H1 (cell line): ENCODE measurements around the gene RAI14. TPM values are rescaled to one million over a fixed set of nuclear protein-coding genes. Genes with fewer than 3 reads are reported as not detected.

Source experiments
- CTCF ChIA-PET: fragments of 300-600 bp; sonication (Branson Sonifier 250); formaldehyde crosslinking; loops from one replicate; lab custom pipeline; 2021; ENCODE audit not compliant: partially characterized antibody; lab: Charles Lee
- POLR2A ChIA-PET: fragments of 300-600 bp; sonication (Branson Sonifier 250); formaldehyde crosslinking; loops from one replicate; lab custom pipeline; 2021; ENCODE audit warnings: inconsistent platforms; ENCODE audit not compliant: partially characterized antibody; lab: Charles Lee
- DNase-seq, 2 experiments: peaks; one replicate each; pipeline versions ENCODE4 v3.0.0 to v3.0.0-alpha.2; 2010 to 2022; ENCODE audit warnings: low spot score in 2 of 2, low read depth in 1 of 2, mixed read lengths in 1 of 2
- FAIRE-seq: peaks from 2 replicates; lab custom pipeline; 2011; peaks lifted over from hg19 to GRCh38; lab: Jason Lieb, UNC
- H2AFZ ChIP-seq: 2 replicates; pipeline ENCODE4 v1.8.1; 2012; ENCODE audit warnings: low read length, inconsistent platforms
- H2AK5ac ChIP-seq: 2 replicates; pipeline ENCODE4 v1.6.1; 2013; ENCODE audit warnings: low read depth, low read length
- H2BK120ac ChIP-seq: replicated peaks from 2 replicates; pipeline ENCODE3; 2013; ENCODE audit warnings: low read depth, low read length, inconsistent platforms
- H2BK12ac ChIP-seq: 2 replicates; pipeline ENCODE4 v1.6.1; 2013; ENCODE audit warnings: low read depth, low read length
- H2BK15ac ChIP-seq: 2 replicates; pipeline ENCODE4 v1.6.1; 2013; ENCODE audit warnings: low read length
- H2BK20ac ChIP-seq: 2 replicates; pipeline ENCODE4 v1.6.1; 2013; ENCODE audit warnings: low read length
- H2BK5ac ChIP-seq: 2 replicates; pipeline ENCODE4 v1.6.1; 2013; ENCODE audit warnings: low read depth, low read length
- H3K14ac ChIP-seq: 2 replicates; pipeline ENCODE4 v1.6.1; 2013; ENCODE audit warnings: inconsistent platforms; ENCODE audit not compliant: insufficient read length
- H3K18ac ChIP-seq: 2 replicates; pipeline ENCODE4 v1.6.1; 2013; ENCODE audit warnings: low read length; ENCODE audit errors: extremely low read depth
- H3K23ac ChIP-seq: 2 replicates; pipeline ENCODE4 v1.6.1; 2013; ENCODE audit warnings: inconsistent platforms; ENCODE audit not compliant: insufficient read length
- H3K23me2 ChIP-seq: 2 replicates; pipeline ENCODE4 v1.6.1; 2013; ENCODE audit warnings: low read depth, low read length
- H3K27ac ChIP-seq: 2 replicates; pipeline ENCODE4 v1.6.1; 2011; ENCODE audit warnings: low read depth, low read length, inconsistent platforms
- H3K27me3 ChIP-seq, 4 experiments: replicated peaks in 1 of 4; 1 replicate in 1 of 4; 2 replicates in 3 of 4; pipeline versions ENCODE4 v1.6.1 to v1.8.1; 2011 to 2013; ENCODE audit warnings: low read length in 3 of 4, mild to moderate bottlenecking in 3 of 4, inconsistent platforms in 2 of 4, mixed read lengths in 2 of 4, moderate library complexity in 1 of 4; ENCODE audit not compliant: control insufficient read depth in 3 of 4, insufficient read depth in 3 of 4; ENCODE audit errors: extremely low read depth in 1 of 4
- H3K36me3 ChIP-seq, 4 experiments: 2 replicates each; pipeline versions ENCODE4 v1.6.1 to v1.8.1; 2011 to 2013; ENCODE audit warnings: mild to moderate bottlenecking in 4 of 4, low read length in 3 of 4, moderate library complexity in 2 of 4, control low read depth in 1 of 4, inconsistent platforms in 1 of 4; ENCODE audit not compliant: insufficient read depth in 4 of 4, control insufficient read depth in 2 of 4
- H3K4ac ChIP-seq: replicated peaks from 2 replicates; pipeline ENCODE3; 2013; ENCODE audit warnings: low read length, low read depth, mixed read lengths, inconsistent platforms; ENCODE audit not compliant: insufficient read length
- H3K4me1 ChIP-seq, 4 experiments: replicated peaks in 1 of 4; 1 replicate in 1 of 4; 2 replicates in 3 of 4; pipeline versions ENCODE4 v1.6.1 to v1.8.1; 2011 to 2013; ENCODE audit warnings: low read length in 3 of 4, inconsistent platforms in 2 of 4, mixed read lengths in 1 of 4; ENCODE audit not compliant: insufficient read depth in 4 of 4, control insufficient read depth in 3 of 4
- H3K4me2 ChIP-seq, 2 experiments: 2 replicates each; pipeline versions ENCODE4 v1.6.1 to v1.8.1; 2011 to 2013; ENCODE audit warnings: low read depth in 2 of 2, low read length in 2 of 2, control low read depth in 1 of 2, inconsistent platforms in 1 of 2, mild to moderate bottlenecking in 1 of 2; ENCODE audit not compliant: insufficient read depth in 1 of 2
- H3K4me3 ChIP-seq, 4 experiments: fragments of 200-600, 300-600 bp in 1 of 4; sonication (generic), shearing (Covaris generic), sonication (Bioruptor Twin) in 1 of 4; 2 replicates each; pipeline versions ENCODE4 v1.5.1 to v1.8.1; 2011 to 2016; ENCODE audit warnings: low read length in 4 of 4, low read depth in 3 of 4, control low read depth in 2 of 4, inconsistent platforms in 2 of 4, mild to moderate bottlenecking in 2 of 4, mixed read lengths in 1 of 4, moderate library complexity in 1 of 4; ENCODE audit not compliant: insufficient read depth in 2 of 4; ENCODE audit errors: extremely low read depth in 1 of 4
- H3K56ac ChIP-seq: replicated peaks from 2 replicates; pipeline ENCODE3; 2013; ENCODE audit warnings: low read depth, mild to moderate bottlenecking, mixed read lengths, low read length, inconsistent platforms; ENCODE audit not compliant: insufficient read length
- H3K79me1 ChIP-seq: 2 replicates; pipeline ENCODE4 v1.6.1; 2013; ENCODE audit warnings: low read depth, low read length, control low read depth
- H3K79me2 ChIP-seq, 2 experiments: 2 replicates each; pipeline versions ENCODE4 v1.6.1 to v1.8.1; 2012 to 2013; ENCODE audit warnings: low read length in 2 of 2, mild to moderate bottlenecking in 2 of 2, inconsistent platforms in 1 of 2; ENCODE audit not compliant: insufficient read depth in 2 of 2, control insufficient read depth in 1 of 2
- H3K9ac ChIP-seq, 4 experiments: replicated peaks in 1 of 4; 1 replicate in 1 of 4; 2 replicates in 3 of 4; pipeline versions ENCODE4 v1.6.1 to v1.8.1; 2011 to 2013; ENCODE audit warnings: low read depth in 3 of 4, low read length in 3 of 4, control low read depth in 2 of 4, mild to moderate bottlenecking in 2 of 4, moderate library complexity in 2 of 4, inconsistent platforms in 1 of 4; ENCODE audit errors: extremely low read depth in 1 of 4
- H3K9me3 ChIP-seq, 2 experiments: 2 replicates each; pipeline versions ENCODE4 v1.6.1 to v1.8.1; 2012 to 2013; ENCODE audit warnings: mild to moderate bottlenecking in 2 of 2, moderate library complexity in 2 of 2, control low read depth in 1 of 2, inconsistent platforms in 1 of 2, low read depth in 1 of 2, low read length in 1 of 2, mixed read lengths in 1 of 2; ENCODE audit not compliant: insufficient read depth in 2 of 2
- H4K20me1 ChIP-seq, 2 experiments: replicated peaks in 1 of 2; 2 replicates each; pipeline versions ENCODE3 to v1.8.1; 2011 to 2013; ENCODE audit warnings: inconsistent platforms in 2 of 2, low read length in 2 of 2, mild to moderate bottlenecking in 1 of 2; ENCODE audit not compliant: insufficient read depth in 2 of 2, control insufficient read depth in 1 of 2
- H4K5ac ChIP-seq: 2 replicates; pipeline ENCODE4 v1.6.1; 2013; ENCODE audit warnings: low read length, low read depth, mixed read lengths, inconsistent platforms; ENCODE audit not compliant: insufficient read length
- H4K8ac ChIP-seq: 2 replicates; pipeline ENCODE4 v1.8.0; 2013; ENCODE audit warnings: mild to moderate bottlenecking, moderate library complexity, low read length, inconsistent platforms; ENCODE audit not compliant: insufficient read depth; ENCODE audit errors: extremely low read depth
- H4K91ac ChIP-seq: replicated peaks from 2 replicates; pipeline ENCODE3; 2013; ENCODE audit warnings: low read length, mixed read lengths, inconsistent platforms; ENCODE audit not compliant: insufficient read length
- CHD1 ChIP-seq: IDR thresholded peaks from 2 replicates; pipeline ENCODE4 v1.6.1; 2012; ENCODE audit warnings: low read depth, low read length, improper control_type of control experiment
- EGR1 ChIP-seq: IDR thresholded peaks from 2 replicates; pipeline ENCODE4 v1.6.1; 2011; ENCODE audit warnings: low read depth, low read length, borderline replicate concordance
- EP300 ChIP-seq, 2 experiments: IDR thresholded peaks; 1 replicate in 1 of 2; 2 replicates in 1 of 2; pipeline ENCODE4 v1.6.1; 2011 to 2012; ENCODE audit warnings: low read depth in 2 of 2, low read length in 2 of 2, mild to moderate bottlenecking in 2 of 2, borderline replicate concordance in 1 of 2, inconsistent platforms in 1 of 2, moderate library complexity in 1 of 2
- EZH2 ChIP-seq: fragments of 200-600 bp; sonication (generic); IDR thresholded peaks from 2 replicates; pipeline ENCODE4 v1.7.1; 2012; ENCODE audit warnings: low read depth, mild to moderate bottlenecking, moderate library complexity, low read length, inconsistent platforms; ENCODE audit not compliant: severe bottlenecking
- GABPA ChIP-seq: IDR thresholded peaks from 2 replicates; pipeline ENCODE4 v1.6.1; 2011; ENCODE audit warnings: mild to moderate bottlenecking, low read length, moderate library complexity, borderline replicate concordance; ENCODE audit not compliant: insufficient read depth
- KDM4A ChIP-seq: IDR thresholded peaks from one replicate; pipeline ENCODE4 v1.7.1; 2012; ENCODE audit warnings: low read depth, mild to moderate bottlenecking, moderate library complexity, low read length, inconsistent platforms; ENCODE audit not compliant: severe bottlenecking
- MAFK ChIP-seq: IDR thresholded peaks from 2 replicates; pipeline ENCODE4 v1.6.1; 2012; ENCODE audit warnings: low read depth, mild to moderate bottlenecking, improper control_type of control experiment, low read length
- NRF1 ChIP-seq: IDR thresholded peaks from 2 replicates; pipeline ENCODE4 v1.6.1; 2011; ENCODE audit warnings: mild to moderate bottlenecking, low read depth, low read length, improper control_type of control experiment
- RBBP5 ChIP-seq: IDR thresholded peaks from 2 replicates; pipeline ENCODE4 v1.7.1; 2012; ENCODE audit warnings: low read depth, mild to moderate bottlenecking, inconsistent platforms, low read length, moderate library complexity, borderline replicate concordance
- RNF2 ChIP-seq: fragments of 200-900, 300-1000 bp; sonication (generic); IDR thresholded peaks from 2 replicates; pipeline ENCODE4 v1.7.1; 2016; ENCODE audit warnings: borderline replicate concordance, low read depth, mild to moderate bottlenecking, antibody characterized with exemption, low read length; ENCODE audit not compliant: poor library complexity, severe bottlenecking; ENCODE audit errors: missing control alignments
- SIRT6 ChIP-seq: IDR thresholded peaks from one replicate; pipeline ENCODE4 v1.7.1; 2012; ENCODE audit warnings: low read length, inconsistent platforms
- TAF7 ChIP-seq: optimal IDR thresholded peaks from 2 replicates; pipeline ENCODE3; 2011; ENCODE audit warnings: low read depth, mild to moderate bottlenecking, inconsistent platforms, low read length, moderate library complexity, borderline replicate concordance
- TEAD4 ChIP-seq: IDR thresholded peaks from 2 replicates; pipeline ENCODE4 v1.6.1; 2012; ENCODE audit warnings: low read depth, low read length, inconsistent platforms, mixed read lengths
- WGBS, 2 experiments: shearing (Covaris generic) in 1 of 2; methylation state at CpG; one replicate each; pipeline versions ENCODE4 v1.1.6 to v1.1.7; 2013 to 2015; ENCODE audit warnings: low lambda C conversion rate in 2 of 2, mixed read lengths in 2 of 2, inconsistent platforms in 1 of 2, low coverage in 1 of 2, missing lambda C conversion rate in 1 of 2; ENCODE audit not compliant: insufficient replicate concordance in 2 of 2, insufficient coverage in 1 of 2, insufficient read length in 1 of 2; ENCODE audit errors: extremely low coverage in 1 of 2, missing lambda C conversion rate in 1 of 2; 5-methylcytosine and 5-hydroxymethylcytosine counted together
- polyA plus RNA-seq, 7 experiments: library from polyadenylated mRNA; depleted of rRNA in 3 of 7; stranded (reverse) in 5 of 7; unstranded in 2 of 7; fragments of >200 nt in 5 of 7; fragments of 200-250 nt in 2 of 7; gene quantifications; 1 replicate in 5 of 7; 2 replicates in 1 of 7; 4 replicates in 1 of 7; pipeline versions ENCODE4 v1.2.1 to v1.2.3, GENCODE V29; 2011 to 2013; ENCODE audit warnings: missing spikeins in 2 of 7, mixed read lengths in 2 of 7
- total RNA-seq: library from RNA; stranded (reverse); fragmentation: NEBNext Ultra II Directional; extraction: Animal tissue kit (Norgen Biotek cat#: 25700); gene quantifications from 2 replicates; pipeline ENCODE4 v1.2.1, GENCODE V29; 2021

The RAI14 gene
- total and polyA plus RNA-seq, 2 of the 8 experiments (the other 6 are each of a cell fraction or from before 2014, with no cell fraction given) = 48.4 to 210 TPM

DNA sequence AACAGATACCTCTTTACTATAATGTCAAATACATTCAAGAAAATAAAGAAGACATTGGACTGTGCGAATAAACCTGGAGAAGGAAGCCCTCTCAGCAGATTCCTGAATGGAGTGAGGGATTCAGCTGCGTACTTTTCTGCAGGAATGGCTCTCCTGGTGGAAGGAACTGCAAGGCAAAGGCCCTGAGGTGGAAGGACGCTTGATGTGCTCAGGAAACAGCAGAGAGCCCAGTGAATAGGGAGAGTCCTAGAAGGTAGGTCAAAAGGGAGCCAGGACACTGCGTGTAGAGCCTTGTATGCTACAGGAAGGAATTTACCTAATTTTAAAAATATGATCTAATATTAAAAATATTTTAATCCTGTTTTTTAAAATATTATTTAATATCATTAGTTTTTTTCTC lies 114.4 kb downstream of the RAI14 start:
- Histone ChIP-seq H3K27me3 (no peaks in the 10 kb centered on the region), H4K5ac (no peak overlapping the region), H3K27ac (no peak overlapping the region), H4K91ac (no peak overlapping the region), H2AFZ (no peak overlapping the region), H3K23ac (no peak overlapping the region), H3K36me3 (peaks cover 0 to 14% (median 3%) of the 10 kb centered on the region in 4 experiments; a peak in 3 of 8 replicates), H3K9me3 (peaks cover 0 to 3% of the 10 kb centered on the region in 2 experiments; a peak in 1 of 4 replicates), H4K8ac (no peak overlapping the region), H3K56ac (no peak overlapping the region), H3K79me1 (no peaks in the 10 kb centered on the region; the same call in 1 of the 2 replicates), H3K4me2 (no peak overlapping the region), H3K14ac (no peak overlapping the region), H3K4me1 (no peaks in the 10 kb centered on the region), H2BK20ac (no peak overlapping the region), H3K18ac (no peak overlapping the region), H2AK5ac (no peak overlapping the region), H4K20me1 (peaks cover 0 to 2% of the 10 kb centered on the region in 2 experiments), H2BK120ac (no peak overlapping the region), H2BK12ac (no peak overlapping the region), H3K4ac (no peak overlapping the region), H3K79me2 (peaks cover 0 to 38% of the 10 kb centered on the region in 2 experiments; a peak in 2 of 4 replicates), H3K4me3 (no peak overlapping the region), H2BK5ac (no peak overlapping the region), H2BK15ac (no peak overlapping the region), H3K23me2 (no peaks in the 10 kb centered on the region), H3K9ac (no peak overlapping the region)
- ChIA-PET POLR2A (no interaction called here), CTCF (interaction anchor here (1.0 to 1.2 kb wide), 3 partner anchors 11 to 294 kb away, joined by 3 to 4 read pairs (median 3); no protein-coding TSS in a partner anchor)
- no peak for FAIRE-seq
- WGBS, 2 experiments = 92% methylated on average over 4 of the region's 4 CpGs; no CpG with 5 or more reads in 1 of the 2 experiments
- no peak for DNase-seq
- TF ChIP-seq EZH2 = no peak
- TF ChIP-seq RBBP5 = no peak
- TF ChIP-seq GABPA = no peak
- TF ChIP-seq RNF2 = no peak
- no peak for TF ChIP-seq KDM4A
- no peak for TF ChIP-seq EP300 (IDR thresholded peaks at IDR 0.05; ENCODE audit: borderline replicate concordance in 1 of 2, low read depth in 2 of 2, low read length in 2 of 2)
- no peak for TF ChIP-seq TAF7
- TF ChIP-seq TEAD4 = no peak
- TF ChIP-seq EGR1 = no peak
- no peak for TF ChIP-seq MAFK
- TF ChIP-seq SIRT6 = no peak
- no peak for TF ChIP-seq CHD1
- TF ChIP-seq NRF1 = no peak
